Astrocyte of the cerebellum (primary cell): ENCODE data around the gene HLA-F.
A peak's percentile ranks its signal among the peaks of the same experiment; 100 is the strongest.

ENCODE experiments used
- DNase-seq: peaks from one replicate; pipeline ENCODE4 v3.0.0-alpha.2; 2011; ENCODE audit warnings: low read depth
- H3K4me3 ChIP-seq: 2 replicates; pipeline ENCODE4 v1.5.1; 2011; ENCODE audit warnings: mild to moderate bottlenecking, low read depth, low read length, moderate library complexity
- CTCF ChIP-seq: IDR thresholded peaks from 2 replicates; pipeline ENCODE4 v1.5.1; 2012; ENCODE audit warnings: low read length, low read depth, moderate library complexity, mild to moderate bottlenecking; ENCODE audit errors: missing control alignments
- in situ Hi-C: cut with HindIII; loops from 2 replicates; pipeline ENCODE4 v1.10.0; 2017; ENCODE audit warnings: low sequenced_read_pairs

HLA-F gene

GRCh38 chr6:29750709-29751108, 27.5 kb downstream of the HLA-F start:
- no peak overlapping the region for H3K4me3 ChIP-seq
- in situ Hi-C loops = no loop called here
- no peak for DNase-seq
- no peak for TF ChIP-seq CTCF

DNA sequence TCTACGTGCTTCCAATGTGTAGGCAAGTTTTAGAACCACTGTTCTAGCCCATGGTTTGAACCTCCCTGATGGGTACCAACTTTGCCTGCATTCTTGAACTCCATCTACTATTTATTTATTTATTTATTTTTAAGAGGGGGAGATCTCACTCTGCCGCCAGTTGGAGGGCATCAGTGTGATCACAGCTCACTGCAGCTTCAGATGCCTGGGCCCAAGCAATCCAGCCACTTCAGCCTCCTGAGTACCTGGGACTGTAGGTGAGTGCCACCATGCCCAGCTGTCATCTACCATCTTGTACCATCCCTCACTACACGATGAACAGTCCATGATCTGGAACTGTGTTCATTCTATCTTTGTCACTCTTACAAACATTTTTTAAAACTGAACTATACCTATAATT, 28.2 kb downstream of the HLA-F start:
- in situ Hi-C loops = no loop called here
- DNase-seq = no peak
- H3K4me3 ChIP-seq = no peak overlapping the region
- no peak for TF ChIP-seq CTCF

GRCh38 chr6:29752451-29753308, 29.4 kb downstream of the HLA-F start:
- in situ Hi-C loops = no loop called here
- peak; percentile 57 for DNase-seq
- peak overlapping the region; percentile 61 for H3K4me3 ChIP-seq
- TF ChIP-seq CTCF = peak; percentile 99

GRCh38 chr6:29753309-29753644, 30.0 kb downstream of the HLA-F start:
- DNase-seq = no peak
- in situ Hi-C loops = no loop called here
- TF ChIP-seq CTCF = no peak
- H3K4me3 ChIP-seq = peak overlapping the region; percentile 61

GRCh38 chr6:29755295-29755871, 32.1 kb downstream of the HLA-F start:
- in situ Hi-C loops = no loop called here
- no peak overlapping the region for H3K4me3 ChIP-seq
- no peak for TF ChIP-seq CTCF
- DNase-seq = no peak

- in situ Hi-C loops = no loop called here
- no peak for DNase-seq
- H3K4me3 ChIP-seq = no peak overlapping the region
- TF ChIP-seq CTCF = no peak
Measured at GRCh38 chr6:29757282-29757681, 34.0 kb downstream of the HLA-F start.
